GM19463 (cell line): ENCODE measurements around the gene PIK3R1.
"Not testable (repeated sequence)": the region's sequence is repeated elsewhere in the genome, so short reads cannot be mapped to it uniquely, and the experiment has no call there.

Experiments
- ATAC-seq: cut with Tn5 transposase; IDR thresholded peaks from one replicate; pipeline ENCODE4 v1.9.1; 2021; ENCODE audit warnings: mild to moderate bottlenecking, moderate library complexity; ENCODE audit not compliant: unreplicated experiment

PIK3R1 gene

DNA sequence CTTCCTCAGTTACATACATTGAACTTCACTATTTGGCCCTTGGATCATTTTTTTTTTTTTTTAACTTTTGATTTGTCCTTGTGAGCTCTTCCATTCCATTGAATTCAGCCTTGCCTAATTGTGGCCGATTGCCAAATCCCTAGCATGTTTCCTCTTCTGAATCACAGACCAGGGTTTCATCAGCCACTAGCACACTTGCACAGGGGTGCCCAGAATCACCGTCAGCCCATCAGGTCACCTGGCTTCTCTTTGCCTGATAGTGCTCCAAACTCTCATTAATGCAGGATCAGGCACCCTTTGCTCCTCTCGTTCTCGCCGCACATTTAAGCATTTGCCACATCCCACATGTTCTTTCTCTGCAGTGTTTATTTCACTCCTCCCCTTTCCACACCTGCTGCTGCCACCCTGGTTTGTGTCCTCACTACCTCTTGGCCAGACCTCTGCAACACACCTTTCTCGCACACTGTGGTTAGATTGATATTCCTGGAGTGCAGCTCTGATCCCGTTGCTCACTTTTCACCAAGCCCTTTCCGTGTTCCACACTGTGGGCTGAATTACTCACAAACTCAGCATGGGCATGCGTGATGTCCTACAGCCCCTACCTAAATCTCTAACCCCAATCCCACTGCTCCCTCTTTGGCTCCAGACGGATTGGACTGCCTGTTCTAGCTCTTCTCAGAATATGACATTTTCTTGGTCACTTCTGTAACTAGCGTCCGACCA is 9.8 kb downstream of the PIK3R1 start:
- ATAC-seq, result no peak

GRCh38 chr5:68225911-68226545 is 10.5 kb downstream of the PIK3R1 start:
- ATAC-seq, result no peak

DNA sequence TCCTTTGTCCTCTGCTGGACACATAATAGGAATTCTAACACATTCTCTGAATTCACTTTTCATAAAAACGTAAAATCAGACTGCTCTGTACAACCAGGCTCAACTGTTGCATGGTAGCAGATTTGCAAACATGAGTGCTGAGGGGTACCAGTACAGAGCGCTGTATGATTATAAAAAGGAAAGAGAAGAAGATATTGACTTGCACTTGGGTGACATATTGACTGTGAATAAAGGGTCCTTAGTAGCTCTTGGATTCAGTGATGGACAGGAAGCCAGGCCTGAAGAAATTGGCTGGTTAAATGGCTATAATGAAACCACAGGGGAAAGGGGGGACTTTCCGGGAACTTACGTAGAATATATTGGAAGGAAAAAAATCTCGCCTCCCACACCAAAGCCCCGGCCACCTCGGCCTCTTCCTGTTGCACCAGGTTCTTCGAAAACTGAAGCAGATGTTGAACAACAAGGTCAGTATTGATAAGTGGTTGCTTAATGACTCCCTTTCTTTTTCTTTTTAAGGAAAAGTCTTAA is 11.1 kb downstream of the PIK3R1 start:
- ATAC-seq, result no peak

DNA sequence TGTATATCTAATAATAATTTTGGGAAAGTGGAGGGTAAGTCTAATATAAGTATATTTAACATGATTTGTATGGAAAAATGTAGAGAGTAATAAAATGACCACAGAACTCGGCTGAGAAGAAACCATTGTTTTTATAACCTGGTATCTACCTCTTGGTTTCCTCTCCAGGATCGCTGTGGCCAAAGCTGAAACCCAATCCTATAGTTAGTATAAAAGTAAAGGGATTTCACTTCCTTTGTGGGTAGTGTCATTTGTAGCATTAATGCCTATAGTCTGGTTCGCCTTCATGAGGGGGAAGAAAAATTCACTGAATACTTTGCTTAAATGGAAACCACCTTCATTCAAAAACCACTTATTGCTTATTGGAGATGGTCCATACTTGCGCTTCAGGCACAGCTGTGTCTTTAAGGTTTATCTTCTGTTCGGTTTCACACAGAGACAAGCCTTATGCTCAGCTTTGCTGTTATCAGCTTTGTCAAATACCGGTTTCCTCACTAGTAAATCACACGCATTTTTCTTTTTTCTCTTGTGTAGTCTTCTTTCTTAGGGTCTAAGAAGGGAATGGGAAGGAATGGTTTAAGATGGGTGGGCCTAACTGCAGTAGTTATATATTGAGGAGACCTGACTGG is 12.1 kb downstream of the PIK3R1 start:
- no peak for ATAC-seq

- ATAC-seq, result no peak
These were observed 13.9 kb downstream of the PIK3R1 start for GRCh38 chr5:68229416-68229815.

- no peak for ATAC-seq
These were observed 14.7 kb downstream of the PIK3R1 start for GRCh38 chr5:68230285-68230684.

GRCh38 chr5:68231414-68232076 is 16.0 kb downstream of the PIK3R1 start:
- ATAC-seq, result no peak

GRCh38 chr5:68232277-68232676 is 16.7 kb downstream of the PIK3R1 start:
- no peak for ATAC-seq

- ATAC-seq, result no peak
These were observed 17.5 kb downstream of the PIK3R1 start for GRCh38 chr5:68233075-68233474.

- ATAC-seq, result not testable (repeated sequence)
These were observed 19.7 kb downstream of the PIK3R1 start for GRCh38 chr5:68235229-68235628.

DNA sequence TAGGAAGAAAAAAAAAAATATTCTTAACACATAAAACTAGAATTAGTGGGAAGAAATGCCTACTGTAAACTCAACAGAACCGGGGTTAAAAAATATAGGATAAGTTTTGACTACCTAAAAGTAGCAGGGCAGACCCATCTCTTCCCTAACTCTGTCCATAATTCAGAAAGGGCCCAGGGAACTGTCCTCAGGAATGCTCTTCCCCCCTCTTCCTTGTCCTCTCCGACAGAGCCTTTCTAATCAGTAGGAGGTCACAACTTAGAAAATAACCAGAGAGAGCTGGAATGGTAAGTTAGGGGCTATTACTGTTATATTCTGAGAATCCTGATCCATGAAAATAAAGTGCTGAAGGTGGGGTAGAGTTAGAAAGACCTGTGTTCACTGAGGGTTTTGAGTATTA is 22.2 kb downstream of the PIK3R1 start:
- ATAC-seq, result no peak

GRCh38 chr5:68239487-68239886 is 23.9 kb downstream of the PIK3R1 start:
- ATAC-seq, result peak; percentile 89

DNA sequence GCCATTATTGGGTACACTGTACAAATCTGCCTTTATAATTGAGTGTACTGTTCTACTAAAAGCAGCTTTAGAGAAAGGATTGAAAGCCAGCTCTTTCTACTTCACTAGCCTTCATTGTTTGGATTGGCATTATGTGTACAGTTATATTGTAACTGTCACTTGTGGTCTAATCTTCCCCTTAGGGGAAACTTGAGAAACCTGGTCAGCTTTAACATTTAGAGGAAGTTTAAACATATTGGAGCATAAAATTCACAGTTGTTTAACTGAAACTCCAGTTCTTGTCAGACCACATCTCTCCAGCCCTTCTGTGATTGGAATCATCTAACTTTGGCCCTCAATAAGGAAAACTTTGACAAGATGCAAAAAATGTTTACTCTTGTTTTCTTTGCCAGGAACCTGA is 24.6 kb downstream of the PIK3R1 start:
- ATAC-seq, result peak; percentile 53

- ATAC-seq, result no peak
These were observed 25.2 kb downstream of the PIK3R1 start for GRCh38 chr5:68240771-68241170.

DNA sequence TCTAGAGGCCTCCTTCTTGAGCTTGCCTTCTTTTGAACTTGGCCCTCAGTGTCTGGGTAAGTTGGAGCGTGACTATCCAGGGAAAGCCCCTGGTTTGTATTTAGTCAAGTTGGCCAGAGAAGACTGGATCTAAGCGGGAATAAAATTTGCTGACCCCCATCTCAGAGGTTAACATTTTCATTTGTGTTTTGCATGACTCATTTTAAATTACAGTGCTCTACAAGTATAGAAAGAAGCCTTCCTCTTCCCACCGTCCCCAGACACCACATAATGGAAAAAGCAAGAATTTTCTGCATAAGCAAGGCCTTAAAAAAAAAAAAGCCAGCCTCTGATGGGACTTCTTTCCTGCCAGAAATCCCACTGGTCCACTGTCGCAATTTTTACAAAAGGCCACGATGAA is 27.2 kb downstream of the PIK3R1 start:
- ATAC-seq, result no peak

- no peak for ATAC-seq
These were observed 27.7 kb downstream of the PIK3R1 start for GRCh38 chr5:68243251-68243650.

- no peak for ATAC-seq
These were observed 28.1 kb downstream of the PIK3R1 start for GRCh38 chr5:68243681-68244080.

GRCh38 chr5:68245319-68245718 is 29.8 kb downstream of the PIK3R1 start:
- no peak for ATAC-seq

DNA sequence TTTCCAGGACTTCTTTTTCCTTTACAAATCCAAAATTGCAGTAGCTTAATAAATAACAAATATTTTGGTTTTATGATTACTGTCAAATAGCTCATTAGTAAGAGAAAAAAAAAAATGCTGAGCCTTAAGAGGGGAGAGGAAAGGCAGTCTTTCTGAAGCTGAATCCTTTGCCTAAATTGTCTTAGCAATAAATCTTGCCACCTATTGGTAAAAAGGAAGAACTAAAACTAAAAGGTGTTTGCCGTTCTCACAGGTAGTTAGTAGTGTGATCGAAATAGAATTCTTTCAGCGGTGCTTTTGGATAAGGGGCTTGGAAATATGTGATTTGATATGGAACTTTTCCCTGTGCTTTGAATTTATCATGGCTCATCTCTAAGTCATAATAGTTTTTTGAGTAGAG is 31.2 kb downstream of the PIK3R1 start:
- ATAC-seq, result no peak

- no peak for ATAC-seq
These were observed 32.1 kb downstream of the PIK3R1 start for GRCh38 chr5:68247627-68248026.

GRCh38 chr5:68248896-68249295 is 33.3 kb downstream of the PIK3R1 start:
- no peak for ATAC-seq
